Neural progenitor cell (in vitro differentiated cells): ENCODE data around the gene AKR7A3. TPM values are rescaled to one million over a fixed set of nuclear protein-coding genes. Genes with fewer than 3 reads are reported as not detected.

Experiments
- DNase-seq: peaks from one replicate; pipeline ENCODE4 v3.0.0-alpha.2; 2016; ENCODE audit warnings: low spot score
- H2AFZ ChIP-seq: fragments of 200-600 bp; sonication (generic); replicated peaks from 2 replicates; pipeline ENCODE4 v1.6.1; 2016; ENCODE audit warnings: antibody characterized with exemption
- H3F3A ChIP-seq: fragments of 200-600 bp; sonication (generic); 2 replicates; pipeline ENCODE4 v1.6.1; 2016; ENCODE audit warnings: antibody characterized with exemption, low read depth
- H3K27ac ChIP-seq: fragments of 200-600 bp; sonication (generic); 2 replicates; pipeline ENCODE4 v1.5.1; 2016; ENCODE audit warnings: mild to moderate bottlenecking
- H3K27me3 ChIP-seq: fragments of 200-600 bp; sonication (generic); 2 replicates; pipeline ENCODE4 v1.6.1; 2016; ENCODE audit warnings: mild to moderate bottlenecking, moderate library complexity
- H3K36me3 ChIP-seq: fragments of 200-600 bp; sonication (generic); 2 replicates; pipeline ENCODE4 v1.5.1; 2016
- H3K4me1 ChIP-seq: fragments of 200-600 bp; sonication (generic); 2 replicates; pipeline ENCODE4 v1.6.1; 2016; ENCODE audit warnings: mixed run types
- H3K4me2 ChIP-seq: fragments of 200-600 bp; sonication (generic); 2 replicates; pipeline ENCODE4 v1.6.1; 2016
- H3K4me3 ChIP-seq: fragments of 200-600 bp; sonication (generic); 2 replicates; pipeline ENCODE4 v1.5.1; 2016
- H3K79me2 ChIP-seq: fragments of 200-600 bp; sonication (generic); 2 replicates; pipeline ENCODE4 v1.6.1; 2016; ENCODE audit warnings: low read depth
- H3K9ac ChIP-seq: fragments of 200-600 bp; sonication (generic); 2 replicates; pipeline ENCODE4 v1.6.1; 2016
- H3K9me3 ChIP-seq: fragments of 200-600 bp; sonication (generic); 2 replicates; pipeline ENCODE4 v1.5.1; 2016; ENCODE audit warnings: low read depth
- H4K20me1 ChIP-seq: fragments of 200-600 bp; sonication (generic); 2 replicates; pipeline ENCODE4 v1.6.1; 2016; ENCODE audit warnings: low read depth
- H3K27ac Mint-ChIP-seq: 3 replicates; pipeline ENCODE4 v1.8.0; 2021; ENCODE audit warnings: mixed read lengths
- H3K27me3 Mint-ChIP-seq: 2 replicates; pipeline ENCODE4 v1.8.0; 2022; ENCODE audit warnings: low read depth, mild to moderate bottlenecking, inconsistent platforms, moderate library complexity, mixed read lengths; ENCODE audit not compliant: insufficient read depth
- H3K36me3 Mint-ChIP-seq: 3 replicates; pipeline ENCODE4 v1.8.0; 2021; ENCODE audit warnings: mixed read lengths
- H3K4me1 Mint-ChIP-seq: 3 replicates; pipeline ENCODE4 v1.8.0; 2021; ENCODE audit warnings: mixed read lengths
- H3K4me3 Mint-ChIP-seq: 3 replicates; pipeline ENCODE4 v1.8.0; 2021; ENCODE audit warnings: mild to moderate bottlenecking, moderate library complexity, mixed read lengths
- H3K9me3 Mint-ChIP-seq: 3 replicates; pipeline ENCODE4 v1.8.0; 2020; ENCODE audit warnings: mixed read lengths
- CTCF ChIP-seq: fragments of 200-600 bp; sonication (generic); IDR thresholded peaks from 2 replicates; pipeline ENCODE4 v1.5.1; 2017; ENCODE audit warnings: antibody characterized with exemption, mild to moderate bottlenecking
- EZH2 ChIP-seq: fragments of 200-600 bp; sonication (generic); IDR thresholded peaks from 2 replicates; pipeline ENCODE4 v1.6.1; 2017; ENCODE audit warnings: antibody characterized with exemption, mild to moderate bottlenecking, moderate library complexity
- EZH2phosphoT487 ChIP-seq: fragments of 200-600 bp; sonication (generic); IDR thresholded peaks from 2 replicates; pipeline ENCODE4 v1.6.1; 2017; ENCODE audit warnings: antibody characterized with exemption
- total RNA-seq: library from RNA; depleted of rRNA; stranded (reverse); fragments of >200 nt; gene quantifications from 2 replicates; pipeline ENCODE4 v1.2.3, GENCODE V29; 2015; ENCODE audit warnings: low replicate concordance

Gene AKR7A3
- total RNA-seq, 1 donor from 2014 or later: not detected

- Mint-ChIP-seq H3K27me3 (no peaks in the 10 kb centered on the region), H3K4me1 (peaks cover 20% of the 10 kb centered on the region), H3K27ac (peak overlapping the region; percentile 98), H3K4me3 (peak overlapping the region; percentile 100), H3K36me3 (no peaks in the 10 kb centered on the region), H3K9me3 (no peaks in the 10 kb centered on the region)
- Histone ChIP-seq H3K27ac (no peak overlapping the region), H4K20me1 (peaks cover 24% of the 10 kb centered on the region), H3K27me3 (no peaks in the 10 kb centered on the region), H3K4me1 (peaks cover 20% of the 10 kb centered on the region), H3K4me2 (peak overlapping the region; percentile 96), H3K9ac (peak overlapping the region; percentile 92), H3K36me3 (no peaks in the 10 kb centered on the region), H3F3A (peaks cover 3% of the 10 kb centered on the region), H3K4me3 (peak overlapping the region; percentile 95), H2AFZ (peak overlapping the region; percentile 78), H3K79me2 (peaks cover 99% of the 10 kb centered on the region), H3K9me3 (no peaks in the 10 kb centered on the region)
- DNase-seq: peak; percentile 53
- TF ChIP-seq EZH2phosphoT487 (no peak), EZH2 (no peak), CTCF (no peak)
Measured at GRCh38 chr1:19250629-19251304, 37.8 kb downstream of the AKR7A3 start.

DNA sequence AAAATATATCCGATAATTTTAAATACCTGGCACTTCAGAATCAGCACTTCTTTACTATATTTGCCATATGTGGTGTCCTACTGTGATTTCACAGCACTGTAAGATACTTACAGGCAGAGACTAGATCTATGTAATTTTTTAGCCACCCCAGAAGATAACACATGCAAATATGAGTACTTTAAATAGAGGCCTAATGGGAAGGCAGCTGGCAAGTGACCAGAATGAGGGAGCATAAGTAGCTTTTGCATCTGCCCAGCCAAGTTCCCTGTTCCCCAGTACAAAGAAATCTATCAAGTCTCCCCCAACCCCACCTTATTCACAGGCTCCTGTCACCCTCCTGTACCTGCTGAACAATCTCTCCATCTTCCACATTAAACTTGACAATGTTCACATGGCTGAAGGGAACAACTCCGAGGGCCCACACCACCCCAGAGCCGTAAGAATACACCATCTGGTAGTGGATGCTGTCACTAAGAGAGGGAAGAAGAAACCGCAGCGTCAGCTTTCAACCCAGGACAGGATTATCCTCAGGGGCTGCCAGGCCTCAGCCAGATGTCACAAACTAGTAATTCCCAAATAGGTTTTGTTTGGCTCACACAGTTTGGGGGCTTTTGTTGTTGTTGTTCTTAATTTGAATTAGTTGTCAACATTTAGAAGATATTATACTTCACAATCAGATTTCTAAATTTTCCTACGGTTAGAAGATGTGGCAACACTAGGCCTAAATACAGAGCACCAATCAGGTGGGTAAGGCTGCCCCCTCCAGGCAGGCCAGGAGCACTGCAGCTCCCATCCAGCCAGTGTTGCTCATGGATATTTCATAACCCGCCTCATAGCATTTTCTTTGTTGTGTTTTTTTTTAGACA is 47.7 kb downstream of the AKR7A3 start:
- peak; percentile 54 for DNase-seq
- H3K4me3 ChIP-seq: no peak overlapping the region
- H2AFZ ChIP-seq: no peak overlapping the region
- H3K9ac ChIP-seq: no peak overlapping the region
- H3K36me3 ChIP-seq: peaks cover 5% of the 10 kb centered on the region
- Mint-ChIP-seq H3K9me3 (no peaks in the 10 kb centered on the region), H3K4me3 (no peak overlapping the region), H3K27ac (peak overlapping the region; percentile 51), H3K27me3 (peaks cover 7% of the 10 kb centered on the region), H3K4me1 (no peaks in the 10 kb centered on the region), H3K36me3 (peaks cover 25% of the 10 kb centered on the region)
- peaks cover 14% of the 10 kb centered on the region for H4K20me1 ChIP-seq
- no peaks in the 10 kb centered on the region for H3F3A ChIP-seq
- no peak for TF ChIP-seq EZH2phosphoT487
- peak; percentile 94 for TF ChIP-seq CTCF
- no peak overlapping the region for H3K4me2 ChIP-seq
- no peaks in the 10 kb centered on the region for H3K27me3 ChIP-seq
- peaks cover 8% of the 10 kb centered on the region for H3K79me2 ChIP-seq
- H3K9me3 ChIP-seq: no peaks in the 10 kb centered on the region
- H3K27ac ChIP-seq: no peak overlapping the region
- H3K4me1 ChIP-seq: no peaks in the 10 kb centered on the region

DNA sequence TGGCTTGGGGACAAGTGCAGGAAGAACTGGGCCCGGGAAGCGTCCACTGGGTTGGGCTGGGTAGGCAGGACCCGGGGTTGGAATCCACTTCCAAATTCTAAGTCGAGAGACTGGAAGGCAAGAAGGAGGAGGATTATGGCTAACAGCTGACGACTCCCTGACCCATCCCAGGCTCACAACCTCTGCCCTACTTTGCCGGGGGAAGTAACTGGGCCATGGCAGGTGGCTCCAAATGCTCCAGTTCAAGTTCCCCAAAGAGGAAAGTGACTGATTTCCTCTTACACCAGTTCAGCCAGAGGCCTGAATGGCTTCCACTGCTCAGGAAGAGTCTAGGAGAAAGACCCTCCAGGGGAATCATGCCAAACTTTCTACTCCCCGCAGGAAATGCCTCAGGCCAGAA is 48.7 kb downstream of the AKR7A3 start:
- Histone ChIP-seq H3K79me2 (peaks cover 5% of the 10 kb centered on the region), H3K4me2 (no peak overlapping the region), H4K20me1 (peaks cover 14% of the 10 kb centered on the region), H3K4me1 (no peaks in the 10 kb centered on the region), H3K9ac (no peak overlapping the region), H3K27ac (no peak overlapping the region), H3K27me3 (no peaks in the 10 kb centered on the region), H3F3A (no peaks in the 10 kb centered on the region), H3K36me3 (peaks cover 5% of the 10 kb centered on the region), H3K4me3 (no peak overlapping the region), H2AFZ (no peak overlapping the region), H3K9me3 (no peaks in the 10 kb centered on the region)
- no peaks in the 10 kb centered on the region for H3K9me3 Mint-ChIP-seq
- H3K27ac Mint-ChIP-seq: no peak overlapping the region
- no peak for DNase-seq
- no peak overlapping the region for H3K4me3 Mint-ChIP-seq
- peaks cover 9% of the 10 kb centered on the region for H3K27me3 Mint-ChIP-seq
- no peak for TF ChIP-seq EZH2
- peaks cover 25% of the 10 kb centered on the region for H3K36me3 Mint-ChIP-seq
- no peaks in the 10 kb centered on the region for H3K4me1 Mint-ChIP-seq

GRCh38 chr1:19234224-19234623 is 54.3 kb downstream of the AKR7A3 start:
- Histone ChIP-seq H3K9ac (no peak overlapping the region), H3K27ac (no peak overlapping the region), H2AFZ (no peak overlapping the region), H3K79me2 (no peaks in the 10 kb centered on the region), H3K9me3 (no peaks in the 10 kb centered on the region), H3K27me3 (no peaks in the 10 kb centered on the region), H3K4me2 (no peak overlapping the region), H4K20me1 (no peaks in the 10 kb centered on the region), H3K4me3 (no peak overlapping the region), H3K36me3 (no peaks in the 10 kb centered on the region), H3F3A (no peaks in the 10 kb centered on the region), H3K4me1 (no peaks in the 10 kb centered on the region)
- Mint-ChIP-seq H3K36me3 (peaks cover 16% of the 10 kb centered on the region), H3K27me3 (peaks cover 5% of the 10 kb centered on the region), H3K4me3 (no peak overlapping the region), H3K27ac (no peak overlapping the region), H3K9me3 (no peaks in the 10 kb centered on the region), H3K4me1 (no peaks in the 10 kb centered on the region)
- TF ChIP-seq CTCF: no peak
- TF ChIP-seq EZH2phosphoT487: no peak
- TF ChIP-seq EZH2: no peak
- DNase-seq: no peak
